ENCODE measurements around the gene CNTN4.

DNA sequence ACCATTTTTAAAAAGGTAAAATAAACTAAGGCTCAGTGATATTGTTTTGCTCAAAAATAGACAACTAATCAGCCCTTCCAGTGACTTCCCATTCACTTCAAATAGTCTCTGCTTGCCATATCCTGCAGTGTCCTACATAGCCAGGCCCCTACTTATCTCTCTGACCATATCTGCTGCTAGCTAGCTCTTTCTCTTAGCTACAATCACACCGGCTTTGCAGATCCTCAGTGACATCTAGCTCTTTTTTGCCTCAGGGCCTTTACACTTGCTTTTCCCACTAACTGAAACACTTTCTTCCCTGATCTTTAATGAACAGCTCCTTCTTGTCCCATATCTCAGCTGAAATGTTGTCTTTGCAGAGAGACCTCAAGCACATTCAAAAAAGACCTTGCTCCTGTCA, 850.2 kb downstream of the CNTN4 start:
- TF ChIP-seq POLR2A (IDR thresholded peaks at IDR 0.05): no peak
- TF ChIP-seq, protein P1, sequence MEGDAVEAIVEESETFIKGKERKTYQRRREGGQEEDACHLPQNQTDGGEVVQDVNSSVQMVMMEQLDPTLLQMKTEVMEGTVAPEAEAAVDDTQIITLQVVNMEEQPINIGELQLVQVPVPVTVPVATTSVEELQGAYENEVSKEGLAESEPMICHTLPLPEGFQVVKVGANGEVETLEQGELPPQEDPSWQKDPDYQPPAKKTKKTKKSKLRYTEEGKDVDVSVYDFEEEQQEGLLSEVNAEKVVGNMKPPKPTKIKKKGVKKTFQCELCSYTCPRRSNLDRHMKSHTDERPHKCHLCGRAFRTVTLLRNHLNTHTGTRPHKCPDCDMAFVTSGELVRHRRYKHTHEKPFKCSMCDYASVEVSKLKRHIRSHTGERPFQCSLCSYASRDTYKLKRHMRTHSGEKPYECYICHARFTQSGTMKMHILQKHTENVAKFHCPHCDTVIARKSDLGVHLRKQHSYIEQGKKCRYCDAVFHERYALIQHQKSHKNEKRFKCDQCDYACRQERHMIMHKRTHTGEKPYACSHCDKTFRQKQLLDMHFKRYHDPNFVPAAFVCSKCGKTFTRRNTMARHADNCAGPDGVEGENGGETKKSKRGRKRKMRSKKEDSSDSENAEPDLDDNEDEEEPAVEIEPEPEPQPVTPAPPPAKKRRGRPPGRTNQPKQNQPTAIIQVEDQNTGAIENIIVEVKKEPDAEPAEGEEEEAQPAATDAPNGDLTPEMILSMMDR (IDR thresholded peaks at IDR 0.05): no peak
- no peak for TF ChIP-seq POLR2AphosphoS5 (IDR thresholded peaks at IDR 0.05; ENCODE audit: insufficient read depth in 1 of 2, low read depth in 1 of 2)

Data from vagina (tissue), 2 donors.